HepG2 (cell line): ENCODE data around the gene WDR82. TPM values are rescaled to one million over a fixed set of nuclear protein-coding genes. Genes with fewer than 3 reads are reported as not detected.
A peak's percentile ranks its signal among the peaks of the same experiment; 100 is the strongest.

Experiments
- ATAC-seq: fragments of 200-7000 bp; cut with Tn5 transposase; 3 replicates; pipeline ENCODE4 v1.9.1; 2020; ENCODE audit warnings: mild to moderate bottlenecking, moderate library complexity
- BruUV-seq: library from RNA; stranded (reverse); fragments of 400-500 nt; replicated peaks from 2 replicates; lab custom pipeline; 2021; lab: Mats Ljungman, UMichigan
- CTCF ChIA-PET: fragments of 300-600 bp; formaldehyde crosslinking; extraction: SDS; loops from one replicate; lab custom pipeline; 2021; ENCODE audit warnings: low total read pairs, inconsistent platforms, low intra/inter-chr PET ratio; lab: Yijun Ruan, JAX
- POLR2A ChIA-PET: fragments of 350-600 bp; sonication (Branson Sonifier 250); formaldehyde crosslinking; loops from one replicate; lab custom pipeline; 2020; ENCODE audit warnings: antibody characterized with exemption, inconsistent platforms; lab: Yijun Ruan, JAX
- DNase-seq: peaks from one replicate; pipeline ENCODE4 v3.0.0-alpha.2; 2015; ENCODE audit warnings: low spot score
- FAIRE-seq: peaks from 3 replicates; lab custom pipeline; 2011; peaks lifted over from hg19 to GRCh38; lab: Jason Lieb, UNC
- H2AFZ ChIP-seq: one replicate; pipeline ENCODE4 v1.6.1; 2011; ENCODE audit warnings: low read length, inconsistent platforms
- H3K27ac ChIP-seq: fragments of 300-600 bp; 3 replicates; pipeline ENCODE4 v1.8.0; 2011; ENCODE audit warnings: mixed run types, mild to moderate bottlenecking, mixed read lengths, low read length, inconsistent platforms; ENCODE audit not compliant: insufficient read depth; ENCODE audit errors: extremely low read length
- H3K27me3 ChIP-seq, 2 experiments: fragments of 200-600 bp in 1 of 2; 2 replicates in 1 of 2; 3 replicates in 1 of 2; pipeline versions ENCODE4 v1.6.0 to v1.8.0; 2011; ENCODE audit warnings: low read length in 2 of 2, mild to moderate bottlenecking in 2 of 2, moderate library complexity in 2 of 2, inconsistent platforms in 1 of 2; ENCODE audit not compliant: insufficient read depth in 2 of 2, control insufficient read depth in 1 of 2
- H3K36me3 ChIP-seq, 2 experiments: fragments of 200-600 bp in 1 of 2; replicated peaks in 1 of 2; 2 replicates in 1 of 2; 3 replicates in 1 of 2; pipeline versions ENCODE4 v1.5.1 to v1.8.0; 2011; ENCODE audit warnings: low read length in 2 of 2, inconsistent platforms in 1 of 2; ENCODE audit not compliant: insufficient read depth in 2 of 2, control insufficient read depth in 1 of 2
- H3K4me1 ChIP-seq: 2 replicates; pipeline ENCODE4 v1.5.1; 2012; ENCODE audit warnings: low read length, inconsistent platforms; ENCODE audit not compliant: insufficient read depth
- H3K4me2 ChIP-seq: 2 replicates; pipeline ENCODE4 v1.6.0; 2011; ENCODE audit warnings: low read depth, low read length, inconsistent platforms
- H3K4me3 ChIP-seq, 3 experiments: fragments of 200-600 bp in 1 of 3; sonication (generic), shearing (Covaris generic) in 1 of 3; replicated peaks in 1 of 3; 2 replicates each; pipeline ENCODE4 v1.5.1; 2011 to 2016; ENCODE audit warnings: low read length in 3 of 3, inconsistent platforms in 2 of 3, low read depth in 2 of 3, mild to moderate bottlenecking in 2 of 3, control low read depth in 1 of 3, mixed read lengths in 1 of 3; ENCODE audit not compliant: insufficient read depth in 1 of 3
- H3K79me2 ChIP-seq: one replicate; pipeline ENCODE4 v1.6.1; 2011; ENCODE audit warnings: low read length, inconsistent platforms; ENCODE audit not compliant: insufficient read depth
- H3K9ac ChIP-seq: 2 replicates; pipeline ENCODE4 v1.6.0; 2011; ENCODE audit warnings: mild to moderate bottlenecking, low read depth, low read length, inconsistent platforms; ENCODE audit not compliant: insufficient read depth
- H3K9me3 ChIP-seq: 2 replicates; pipeline ENCODE4 v1.5.1; 2012; ENCODE audit warnings: mild to moderate bottlenecking, low read length
- H4K20me1 ChIP-seq: 2 replicates; pipeline ENCODE4 v1.6.0; 2011; ENCODE audit warnings: inconsistent platforms, mild to moderate bottlenecking, low read length, moderate library complexity; ENCODE audit not compliant: insufficient read depth
- AGO2 ChIP-seq: fragments of 200-400 bp; formaldehyde crosslinking; optimal IDR thresholded peaks from 2 replicates; pipeline ENCODE3; 2017; ENCODE audit warnings: mild to moderate bottlenecking, low read depth, low read length, moderate library complexity
- ATF4 ChIP-seq, 2 experiments: fragments of 450-650 bp in 1 of 2; sonication (generic) in 1 of 2; formaldehyde crosslinking; IDR thresholded peaks; 2 replicates each; pipeline versions ENCODE4 v1.5.0 to v1.8.0; 2020 to 2022; ENCODE audit warnings: mild to moderate bottlenecking in 1 of 2, missing genetic modification reagents in 1 of 2
- ATM ChIP-seq: fragments of 450-650 bp; IDR thresholded peaks from 2 replicates; pipeline ENCODE4 v1.7.1; 2017; ENCODE audit warnings: mild to moderate bottlenecking, borderline replicate concordance
- ERF ChIP-seq: IDR thresholded peaks from 2 replicates; pipeline ENCODE4 v1.6.1; 2018; ENCODE audit warnings: missing biosample characterization, missing genetic modification reagents
- HMGA1 ChIP-seq: sonication (generic); formaldehyde crosslinking; conservative IDR thresholded peaks from 2 replicates; pipeline ENCODE4 v1.4.0; 2020; ENCODE audit warnings: missing genetic modification reagents
- HMGXB3 ChIP-seq: sonication (generic); formaldehyde crosslinking; IDR thresholded peaks from 2 replicates; pipeline ENCODE4 v1.4.0; 2020; ENCODE audit warnings: missing genetic modification reagents, borderline replicate concordance
- KDM5A ChIP-seq: fragments of 200-600 bp; sonication (generic); IDR thresholded peaks from 2 replicates; pipeline ENCODE4 v1.7.0; 2018; ENCODE audit warnings: antibody characterized with exemption, mild to moderate bottlenecking, low read length, borderline replicate concordance
- MIER3 ChIP-seq: IDR thresholded peaks from 2 replicates; pipeline ENCODE4 v1.6.1; 2016; ENCODE audit warnings: missing compliant biosample characterization, borderline replicate concordance
- RARG ChIP-seq: sonication (generic); formaldehyde crosslinking; IDR thresholded peaks from 2 replicates; pipeline ENCODE4 v1.4.0; 2020; ENCODE audit warnings: low read depth, mild to moderate bottlenecking, missing genetic modification reagents
- SIX1 ChIP-seq: sonication (generic); formaldehyde crosslinking; IDR thresholded peaks from 2 replicates; pipeline ENCODE4 v1.4.0; 2020; ENCODE audit warnings: missing genetic modification reagents, borderline replicate concordance
- ZNF549 ChIP-seq: sonication (generic); formaldehyde crosslinking; IDR thresholded peaks from 2 replicates; pipeline ENCODE4 v1.5.0; 2020; ENCODE audit warnings: missing genetic modification reagents
- ZNF790 ChIP-seq: sonication (generic); formaldehyde crosslinking; IDR thresholded peaks from 2 replicates; pipeline ENCODE4 v1.8.0; 2022; ENCODE audit warnings: missing genetic modification reagents, mild to moderate bottlenecking, borderline replicate concordance
- WGBS: methylation state at CpG from one replicate; pipeline ENCODE4 v1.1.6; 2017; ENCODE audit warnings: low lambda C conversion rate; 5-methylcytosine and 5-hydroxymethylcytosine counted together
- in situ Hi-C: cut with HindIII; loops from 2 replicates; pipeline ENCODE4 v1.10.0; 2017; ENCODE audit warnings: low pct_unique_long_range_greater_than_20kb; ENCODE audit not compliant: extremely low pct_ligation_motif_present
- intact Hi-C: fragments of 100-400 bp; cut with micrococcal nuclease; formaldehyde crosslinking; loops from one replicate; pipeline ENCODE4 v1.10.0; 2022; ENCODE audit not compliant: unreplicated experiment
- polyA plus RNA-seq, 8 experiments: library from polyadenylated mRNA; depleted of rRNA in 3 of 8; stranded (reverse) in 7 of 8; unstranded in 1 of 8; fragments of >200 nt; fragmentation: Illumina TruSeq in 4 of 8; extraction: Trizol in 4 of 8; gene quantifications; 2 replicates each; pipeline versions ENCODE4 v1.2.1 to v1.2.3, GENCODE V29; 2011 to 2016; ENCODE audit warnings: low read depth in 4 of 8, missing spikeins in 1 of 8, mixed read lengths in 1 of 8; ENCODE audit not compliant: insufficient read depth in 1 of 8
- total RNA-seq, 5 experiments: library from RNA; depleted of rRNA; stranded (reverse); fragments of >200 nt; fragmentation: Illumina TruSeq; extraction: Trizol; gene quantifications; 2 replicates each; pipeline ENCODE4 v1.2.3, GENCODE V29; 2016; ENCODE audit warnings: low read depth in 1 of 5

WDR82 gene
- total and polyA plus RNA-seq, 2 of the 13 experiments (the other 11 are each of a cell fraction or from before 2014, with no cell fraction given) = 39.1 to 59.5 TPM

GRCh38 chr3:52236424-52236886 is 42.0 kb downstream of the WDR82 start (continued):
- TF ChIP-seq MIER3 (CRISPR knock-in tag) = no peak

GRCh38 chr3:52234516-52235447 is 43.7 kb downstream of the WDR82 start:
- no TSS peak for BruUV-seq
- H3K36me3 ChIP-seq = peaks cover 15 to 36% of the 10 kb centered on the region in 2 experiments
- no peak overlapping the region for H2AFZ ChIP-seq
- H3K9ac ChIP-seq = peak overlapping the region; percentile 2; the same call in 1 of the 2 replicates
- H3K27me3 ChIP-seq = no peaks in the 10 kb centered on the region; a peak in 1 of 5 replicates
- in situ Hi-C loops (no loop called here), intact Hi-C loops (loop anchor here (5.0 kb wide), 1 partner anchor 53 kb away; the partner anchor contains the start of gene GLYCTK)
- CTCF ChIA-PET = no interaction called here
- DNase-seq (no peak), ATAC-seq (no peak), FAIRE-seq (no peak)
- no peak overlapping the region for H3K4me2 ChIP-seq
- peaks cover 35% of the 10 kb centered on the region for H3K4me1 ChIP-seq
- H4K20me1 ChIP-seq = peaks cover 27% of the 10 kb centered on the region
- no peaks in the 10 kb centered on the region for H3K9me3 ChIP-seq
- H3K79me2 ChIP-seq = peaks cover 29% of the 10 kb centered on the region
- POLR2A ChIA-PET = interaction anchor here (1.1 to 5.9 kb wide), 3 partner anchors 9 to 52 kb away, joined by 4 to 126 read pairs (median 5); partner anchors contain the start of genes GLYCTK, PPM1M and TLR9
- no peak overlapping the region for H3K4me3 ChIP-seq
- no peak overlapping the region for H3K27ac ChIP-seq
- WGBS = 97% methylated on average over 9 of the region's 15 CpGs
- TF ChIP-seq AGO2 (peak; percentile 33), ZNF790 (no peak), ZNF549 (CRISPR knock-in tag) (no peak), ATF4 (CRISPR knock-in tag; IDR thresholded peaks at IDR 0.05) (no peak), ATM (no peak), RARG (no peak), ERF (no peak), HMGXB3 (no peak), HMGA1 (CRISPR knock-in tag) (no peak), SIX1 (CRISPR knock-in tag) (no peak), KDM5A (no peak)
